ENCODE measurements around the gene MINDY4.

DNA sequence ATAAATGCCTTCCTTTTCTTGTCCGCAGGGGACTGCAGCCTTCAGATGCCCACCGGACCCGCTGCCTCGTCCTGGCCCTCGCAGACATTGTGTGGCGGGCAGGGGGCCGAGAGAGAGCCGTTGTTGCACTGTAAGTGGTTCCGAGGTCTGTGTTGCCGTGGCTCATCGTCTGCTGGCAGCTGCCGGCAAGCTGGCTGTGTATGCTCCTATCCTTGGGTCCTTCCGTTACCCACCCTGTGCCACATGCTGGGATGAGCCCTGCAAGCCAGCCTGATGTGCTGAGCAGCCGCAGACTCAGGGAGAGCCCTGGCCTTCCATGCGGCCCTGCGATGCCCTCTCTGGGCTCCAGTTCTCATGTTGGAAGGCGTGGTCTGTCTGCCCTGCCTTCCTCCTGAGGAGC lies 79.2 kb downstream of the MINDY4 start:
- TF ChIP-seq, protein P1, sequence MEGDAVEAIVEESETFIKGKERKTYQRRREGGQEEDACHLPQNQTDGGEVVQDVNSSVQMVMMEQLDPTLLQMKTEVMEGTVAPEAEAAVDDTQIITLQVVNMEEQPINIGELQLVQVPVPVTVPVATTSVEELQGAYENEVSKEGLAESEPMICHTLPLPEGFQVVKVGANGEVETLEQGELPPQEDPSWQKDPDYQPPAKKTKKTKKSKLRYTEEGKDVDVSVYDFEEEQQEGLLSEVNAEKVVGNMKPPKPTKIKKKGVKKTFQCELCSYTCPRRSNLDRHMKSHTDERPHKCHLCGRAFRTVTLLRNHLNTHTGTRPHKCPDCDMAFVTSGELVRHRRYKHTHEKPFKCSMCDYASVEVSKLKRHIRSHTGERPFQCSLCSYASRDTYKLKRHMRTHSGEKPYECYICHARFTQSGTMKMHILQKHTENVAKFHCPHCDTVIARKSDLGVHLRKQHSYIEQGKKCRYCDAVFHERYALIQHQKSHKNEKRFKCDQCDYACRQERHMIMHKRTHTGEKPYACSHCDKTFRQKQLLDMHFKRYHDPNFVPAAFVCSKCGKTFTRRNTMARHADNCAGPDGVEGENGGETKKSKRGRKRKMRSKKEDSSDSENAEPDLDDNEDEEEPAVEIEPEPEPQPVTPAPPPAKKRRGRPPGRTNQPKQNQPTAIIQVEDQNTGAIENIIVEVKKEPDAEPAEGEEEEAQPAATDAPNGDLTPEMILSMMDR (IDR thresholded peaks at IDR 0.05), result no peak
- TF ChIP-seq POLR2A (IDR thresholded peaks at IDR 0.05) (no peak), EP300 (IDR thresholded peaks at IDR 0.05) (no peak)
